H1 (cell line): ENCODE data around the gene SEC14L3. TPM values are rescaled to one million over a fixed set of nuclear protein-coding genes. Genes with fewer than 3 reads are reported as not detected.

ENCODE experiments used
- CTCF ChIA-PET: fragments of 300-600 bp; sonication (Branson Sonifier 250); formaldehyde crosslinking; loops from one replicate; lab custom pipeline; 2021; ENCODE audit not compliant: partially characterized antibody; lab: Charles Lee
- POLR2A ChIA-PET: fragments of 300-600 bp; sonication (Branson Sonifier 250); formaldehyde crosslinking; loops from one replicate; lab custom pipeline; 2021; ENCODE audit warnings: inconsistent platforms; ENCODE audit not compliant: partially characterized antibody; lab: Charles Lee
- DNase-seq, 2 experiments: peaks; one replicate each; pipeline versions ENCODE4 v3.0.0 to v3.0.0-alpha.2; 2010 to 2022; ENCODE audit warnings: low spot score in 2 of 2, low read depth in 1 of 2, mixed read lengths in 1 of 2
- FAIRE-seq: peaks from 2 replicates; lab custom pipeline; 2011; peaks lifted over from hg19 to GRCh38; lab: Jason Lieb, UNC
- H2AFZ ChIP-seq: 2 replicates; pipeline ENCODE4 v1.8.1; 2012; ENCODE audit warnings: low read length, inconsistent platforms
- H2AK5ac ChIP-seq: 2 replicates; pipeline ENCODE4 v1.6.1; 2013; ENCODE audit warnings: low read depth, low read length
- H2BK120ac ChIP-seq: replicated peaks from 2 replicates; pipeline ENCODE3; 2013; ENCODE audit warnings: low read depth, low read length, inconsistent platforms
- H2BK12ac ChIP-seq: 2 replicates; pipeline ENCODE4 v1.6.1; 2013; ENCODE audit warnings: low read depth, low read length
- H2BK15ac ChIP-seq: 2 replicates; pipeline ENCODE4 v1.6.1; 2013; ENCODE audit warnings: low read length
- H2BK20ac ChIP-seq: 2 replicates; pipeline ENCODE4 v1.6.1; 2013; ENCODE audit warnings: low read length
- H2BK5ac ChIP-seq: 2 replicates; pipeline ENCODE4 v1.6.1; 2013; ENCODE audit warnings: low read depth, low read length
- H3K14ac ChIP-seq: 2 replicates; pipeline ENCODE4 v1.6.1; 2013; ENCODE audit warnings: inconsistent platforms; ENCODE audit not compliant: insufficient read length
- H3K18ac ChIP-seq: 2 replicates; pipeline ENCODE4 v1.6.1; 2013; ENCODE audit warnings: low read length; ENCODE audit errors: extremely low read depth
- H3K23ac ChIP-seq: 2 replicates; pipeline ENCODE4 v1.6.1; 2013; ENCODE audit warnings: inconsistent platforms; ENCODE audit not compliant: insufficient read length
- H3K23me2 ChIP-seq: 2 replicates; pipeline ENCODE4 v1.6.1; 2013; ENCODE audit warnings: low read depth, low read length
- H3K27ac ChIP-seq: 2 replicates; pipeline ENCODE4 v1.6.1; 2011; ENCODE audit warnings: low read depth, low read length, inconsistent platforms
- H3K27me3 ChIP-seq, 4 experiments: replicated peaks in 1 of 4; 1 replicate in 1 of 4; 2 replicates in 3 of 4; pipeline versions ENCODE4 v1.6.1 to v1.8.1; 2011 to 2013; ENCODE audit warnings: low read length in 3 of 4, mild to moderate bottlenecking in 3 of 4, inconsistent platforms in 2 of 4, mixed read lengths in 2 of 4, moderate library complexity in 1 of 4; ENCODE audit not compliant: control insufficient read depth in 3 of 4, insufficient read depth in 3 of 4; ENCODE audit errors: extremely low read depth in 1 of 4
- H3K36me3 ChIP-seq, 4 experiments: 2 replicates each; pipeline versions ENCODE4 v1.6.1 to v1.8.1; 2011 to 2013; ENCODE audit warnings: mild to moderate bottlenecking in 4 of 4, low read length in 3 of 4, moderate library complexity in 2 of 4, control low read depth in 1 of 4, inconsistent platforms in 1 of 4; ENCODE audit not compliant: insufficient read depth in 4 of 4, control insufficient read depth in 2 of 4
- H3K4ac ChIP-seq: replicated peaks from 2 replicates; pipeline ENCODE3; 2013; ENCODE audit warnings: low read length, low read depth, mixed read lengths, inconsistent platforms; ENCODE audit not compliant: insufficient read length
- H3K4me1 ChIP-seq, 4 experiments: replicated peaks in 1 of 4; 1 replicate in 1 of 4; 2 replicates in 3 of 4; pipeline versions ENCODE4 v1.6.1 to v1.8.1; 2011 to 2013; ENCODE audit warnings: low read length in 3 of 4, inconsistent platforms in 2 of 4, mixed read lengths in 1 of 4; ENCODE audit not compliant: insufficient read depth in 4 of 4, control insufficient read depth in 3 of 4
- H3K4me2 ChIP-seq, 2 experiments: 2 replicates each; pipeline versions ENCODE4 v1.6.1 to v1.8.1; 2011 to 2013; ENCODE audit warnings: low read depth in 2 of 2, low read length in 2 of 2, control low read depth in 1 of 2, inconsistent platforms in 1 of 2, mild to moderate bottlenecking in 1 of 2; ENCODE audit not compliant: insufficient read depth in 1 of 2
- H3K4me3 ChIP-seq, 4 experiments: fragments of 200-600, 300-600 bp in 1 of 4; sonication (generic), shearing (Covaris generic), sonication (Bioruptor Twin) in 1 of 4; 2 replicates each; pipeline versions ENCODE4 v1.5.1 to v1.8.1; 2011 to 2016; ENCODE audit warnings: low read length in 4 of 4, low read depth in 3 of 4, control low read depth in 2 of 4, inconsistent platforms in 2 of 4, mild to moderate bottlenecking in 2 of 4, mixed read lengths in 1 of 4, moderate library complexity in 1 of 4; ENCODE audit not compliant: insufficient read depth in 2 of 4; ENCODE audit errors: extremely low read depth in 1 of 4
- H3K56ac ChIP-seq: replicated peaks from 2 replicates; pipeline ENCODE3; 2013; ENCODE audit warnings: low read depth, mild to moderate bottlenecking, mixed read lengths, low read length, inconsistent platforms; ENCODE audit not compliant: insufficient read length
- H3K79me1 ChIP-seq: 2 replicates; pipeline ENCODE4 v1.6.1; 2013; ENCODE audit warnings: low read depth, low read length, control low read depth
- H3K79me2 ChIP-seq, 2 experiments: 2 replicates each; pipeline versions ENCODE4 v1.6.1 to v1.8.1; 2012 to 2013; ENCODE audit warnings: low read length in 2 of 2, mild to moderate bottlenecking in 2 of 2, inconsistent platforms in 1 of 2; ENCODE audit not compliant: insufficient read depth in 2 of 2, control insufficient read depth in 1 of 2
- H3K9ac ChIP-seq, 4 experiments: replicated peaks in 1 of 4; 1 replicate in 1 of 4; 2 replicates in 3 of 4; pipeline versions ENCODE4 v1.6.1 to v1.8.1; 2011 to 2013; ENCODE audit warnings: low read depth in 3 of 4, low read length in 3 of 4, control low read depth in 2 of 4, mild to moderate bottlenecking in 2 of 4, moderate library complexity in 2 of 4, inconsistent platforms in 1 of 4; ENCODE audit errors: extremely low read depth in 1 of 4
- H3K9me3 ChIP-seq, 2 experiments: 2 replicates each; pipeline versions ENCODE4 v1.6.1 to v1.8.1; 2012 to 2013; ENCODE audit warnings: mild to moderate bottlenecking in 2 of 2, moderate library complexity in 2 of 2, control low read depth in 1 of 2, inconsistent platforms in 1 of 2, low read depth in 1 of 2, low read length in 1 of 2, mixed read lengths in 1 of 2; ENCODE audit not compliant: insufficient read depth in 2 of 2
- H4K20me1 ChIP-seq, 2 experiments: replicated peaks in 1 of 2; 2 replicates each; pipeline versions ENCODE3 to v1.8.1; 2011 to 2013; ENCODE audit warnings: inconsistent platforms in 2 of 2, low read length in 2 of 2, mild to moderate bottlenecking in 1 of 2; ENCODE audit not compliant: insufficient read depth in 2 of 2, control insufficient read depth in 1 of 2
- H4K5ac ChIP-seq: 2 replicates; pipeline ENCODE4 v1.6.1; 2013; ENCODE audit warnings: low read length, low read depth, mixed read lengths, inconsistent platforms; ENCODE audit not compliant: insufficient read length
- H4K8ac ChIP-seq: 2 replicates; pipeline ENCODE4 v1.8.0; 2013; ENCODE audit warnings: mild to moderate bottlenecking, moderate library complexity, low read length, inconsistent platforms; ENCODE audit not compliant: insufficient read depth; ENCODE audit errors: extremely low read depth
- H4K91ac ChIP-seq: replicated peaks from 2 replicates; pipeline ENCODE3; 2013; ENCODE audit warnings: low read length, mixed read lengths, inconsistent platforms; ENCODE audit not compliant: insufficient read length
- ASH2L ChIP-seq: fragments of 200-600, 300-600 bp; sonication (generic); IDR thresholded peaks from one replicate; pipeline ENCODE4 v1.7.1; 2017; ENCODE audit warnings: low read length
- ATF3 ChIP-seq: IDR thresholded peaks from 2 replicates; pipeline ENCODE4 v1.6.1; 2011; ENCODE audit warnings: low read depth, mild to moderate bottlenecking, low read length; ENCODE audit not compliant: insufficient read depth
- BCL11A ChIP-seq, 2 experiments: IDR thresholded peaks; one replicate each; pipeline ENCODE4 v1.6.1; 2011; ENCODE audit warnings: low read depth in 2 of 2, low read length in 2 of 2, mild to moderate bottlenecking in 2 of 2
- CBX8 ChIP-seq: fragments of 300-800, 300-1000 bp; sonication (generic); IDR thresholded peaks from 2 replicates; pipeline ENCODE4 v1.7.1; 2016; ENCODE audit warnings: low read depth, low read length, borderline replicate concordance
- CTCF ChIP-seq, 3 experiments: IDR thresholded peaks; 1 replicate in 2 of 3; 2 replicates in 1 of 3; pipeline versions ENCODE4 v1.5.1 to v1.6.1; 2011; ENCODE audit warnings: low read length in 3 of 3, mild to moderate bottlenecking in 3 of 3, inconsistent platforms in 2 of 3, low read depth in 1 of 3, moderate library complexity in 1 of 3; ENCODE audit not compliant: insufficient read depth in 1 of 3; ENCODE audit errors: control extremely low read depth in 1 of 3
- MAFK ChIP-seq: IDR thresholded peaks from 2 replicates; pipeline ENCODE4 v1.6.1; 2012; ENCODE audit warnings: low read depth, mild to moderate bottlenecking, improper control_type of control experiment, low read length
- POU5F1 ChIP-seq: IDR thresholded peaks from 2 replicates; pipeline ENCODE4 v1.6.1; 2011; ENCODE audit warnings: low read depth, mild to moderate bottlenecking, low read length, moderate library complexity
- SP4 ChIP-seq: IDR thresholded peaks from 2 replicates; pipeline ENCODE4 v1.6.1; 2012; ENCODE audit warnings: low read length, inconsistent platforms
- SUZ12 ChIP-seq: fragments of 200-600 bp; sonication (generic); IDR thresholded peaks from 2 replicates; pipeline ENCODE4 v1.6.1; 2012; ENCODE audit warnings: mild to moderate bottlenecking, inconsistent platforms, low read length, moderate library complexity, mixed read lengths
- TAF7 ChIP-seq: optimal IDR thresholded peaks from 2 replicates; pipeline ENCODE3; 2011; ENCODE audit warnings: low read depth, mild to moderate bottlenecking, inconsistent platforms, low read length, moderate library complexity, borderline replicate concordance
- TBP ChIP-seq: IDR thresholded peaks from 2 replicates; pipeline ENCODE4 v1.6.1; 2011; ENCODE audit warnings: low read depth, low read length, improper control_type of control experiment
- WGBS, 2 experiments: shearing (Covaris generic) in 1 of 2; methylation state at CpG; one replicate each; pipeline versions ENCODE4 v1.1.6 to v1.1.7; 2013 to 2015; ENCODE audit warnings: low lambda C conversion rate in 2 of 2, mixed read lengths in 2 of 2, inconsistent platforms in 1 of 2, low coverage in 1 of 2, missing lambda C conversion rate in 1 of 2; ENCODE audit not compliant: insufficient replicate concordance in 2 of 2, insufficient coverage in 1 of 2, insufficient read length in 1 of 2; ENCODE audit errors: extremely low coverage in 1 of 2, missing lambda C conversion rate in 1 of 2; 5-methylcytosine and 5-hydroxymethylcytosine counted together
- polyA plus RNA-seq, 7 experiments: library from polyadenylated mRNA; depleted of rRNA in 3 of 7; stranded (reverse) in 5 of 7; unstranded in 2 of 7; fragments of >200 nt in 5 of 7; fragments of 200-250 nt in 2 of 7; gene quantifications; 1 replicate in 5 of 7; 2 replicates in 1 of 7; 4 replicates in 1 of 7; pipeline versions ENCODE4 v1.2.1 to v1.2.3, GENCODE V29; 2011 to 2013; ENCODE audit warnings: missing spikeins in 2 of 7, mixed read lengths in 2 of 7
- total RNA-seq: library from RNA; stranded (reverse); fragmentation: NEBNext Ultra II Directional; extraction: Animal tissue kit (Norgen Biotek cat#: 25700); gene quantifications from 2 replicates; pipeline ENCODE4 v1.2.1, GENCODE V29; 2021

SEC14L3 gene
- total and polyA plus RNA-seq, 2 of the 8 experiments (the other 6 are each of a cell fraction or from before 2014, with no cell fraction given): not detected

GRCh38 chr22:30488121-30488520 lies 16.3 kb upstream of the SEC14L3 start:
- peak overlapping the region in 1 of 4 experiments; percentile 25; a peak in 1 of 7 replicates for H3K9ac ChIP-seq
- H3K4me1 ChIP-seq: no peaks in the 10 kb centered on the region; a peak in 1 of 7 replicates
- DNase-seq (no peak), FAIRE-seq (no peak)
- H3K4ac ChIP-seq: no peak overlapping the region
- no peak overlapping the region for H3K23ac ChIP-seq
- H2AFZ ChIP-seq: 0 out of 2 replicates have a peak overlapping the region, but pooled peaks have one; percentile 76
- ChIA-PET POLR2A (interaction anchor here (1.2 kb wide), 1 partner anchor 62 kb away, joined by 4 read pairs; the partner anchor contains the start of gene MTFP1), CTCF (interaction anchor here (0.6 to 1.3 kb wide), 3 partner anchors 26 to 145 kb away, joined by 3 to 5 read pairs (median 3); no protein-coding TSS in a partner anchor)
- no peaks in the 10 kb centered on the region for H3K79me1 ChIP-seq
- no peak overlapping the region for H2AK5ac ChIP-seq
- H4K8ac ChIP-seq: no peak overlapping the region
- no peak overlapping the region for H2BK20ac ChIP-seq
- H4K20me1 ChIP-seq: no peaks in the 10 kb centered on the region
- no peak overlapping the region for H3K4me2 ChIP-seq
- no peaks in the 10 kb centered on the region for H3K9me3 ChIP-seq
- H3K18ac ChIP-seq: no peak overlapping the region
- no peak overlapping the region for H3K27ac ChIP-seq
- H4K5ac ChIP-seq: no peak overlapping the region
- no peak overlapping the region for H3K4me3 ChIP-seq
- no peaks in the 10 kb centered on the region for H3K23me2 ChIP-seq
- no peak overlapping the region for H2BK120ac ChIP-seq
- H2BK15ac ChIP-seq: no peak overlapping the region
- H3K79me2 ChIP-seq: no peaks in the 10 kb centered on the region
- H3K27me3 ChIP-seq: no peaks in the 10 kb centered on the region
- no peak overlapping the region for H2BK5ac ChIP-seq
- 77% methylated on average over 7 of the region's 7 CpGs; no CpG with 5 or more reads in 1 of the 2 experiments for WGBS, 2 experiments
- no peak overlapping the region for H3K14ac ChIP-seq
- no peaks in the 10 kb centered on the region for H3K36me3 ChIP-seq
- H2BK12ac ChIP-seq: no peak overlapping the region
- no peak overlapping the region for H4K91ac ChIP-seq
- H3K56ac ChIP-seq: no peak overlapping the region
- TF ChIP-seq TAF7 (no peak), SP4 (no peak), POU5F1 (no peak), BCL11A (IDR thresholded peaks at IDR 0.05; ENCODE audit: low read depth in 2 of 2, low read length in 2 of 2) (no peak), CTCF (IDR thresholded peaks at IDR 0.05; ENCODE audit: control extremely low read depth in 1 of 3, insufficient read depth in 1 of 3, low read depth in 1 of 3, low read length in 3 of 3) (no peak), TBP (no peak), ATF3 (no peak), MAFK (no peak), CBX8 (no peak), ASH2L (no peak), SUZ12 (no peak)
